Muscle of arm (tissue), 12 donors: Measurements from ENCODE around the gene ANO2. TPM values are rescaled to one million over a fixed set of nuclear protein-coding genes. Genes with fewer than 3 reads are reported as not detected.
"Not testable (repeated sequence)": the region's sequence is repeated elsewhere in the genome, so short reads cannot be mapped to it uniquely, and the experiment has no call there.

ENCODE experiments used
- DNase-seq: peaks from one replicate; pipeline ENCODE4 v3.0.0-alpha.2; 2013
- polyA plus RNA-seq, 12 donors: library from polyadenylated mRNA; unstranded; fragments of 120-200 nt; gene quantifications; one replicate each; pipeline ENCODE4 v1.2.1, GENCODE V29; 2013; ENCODE audit not compliant: insufficient read length in 12 of 12

The ANO2 gene
- polyA plus RNA-seq, 12 donors: 2.6 to 5.3 (median 4.5) TPM; not detected in 2

- DNase-seq: no peak
Measured at GRCh38 chr12:5548152-5548943, 396.7 kb downstream of the ANO2 start.

DNA sequence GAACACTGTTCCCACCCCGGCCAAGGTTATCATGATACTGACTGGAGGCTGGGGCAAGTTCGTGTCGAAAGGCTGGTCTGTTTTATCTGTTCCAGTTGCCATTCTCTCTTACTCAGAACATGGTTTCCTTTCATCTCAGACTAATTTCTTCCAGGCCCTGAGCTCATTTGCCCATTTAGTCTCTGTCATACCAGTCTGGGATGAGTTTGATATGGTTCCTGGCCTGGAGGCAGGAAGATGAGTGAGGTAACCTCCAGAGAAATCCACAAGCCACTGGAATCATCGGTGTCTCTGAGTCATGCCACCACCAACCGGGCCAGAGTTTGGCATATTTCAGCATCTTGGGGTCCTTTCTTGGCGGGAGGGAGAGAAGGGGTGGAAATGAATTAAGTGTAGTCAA is 398.4 kb downstream of the ANO2 start:
- no peak for DNase-seq

- DNase-seq: no peak
Measured at GRCh38 chr12:5537771-5538170, 407.3 kb downstream of the ANO2 start.

DNA sequence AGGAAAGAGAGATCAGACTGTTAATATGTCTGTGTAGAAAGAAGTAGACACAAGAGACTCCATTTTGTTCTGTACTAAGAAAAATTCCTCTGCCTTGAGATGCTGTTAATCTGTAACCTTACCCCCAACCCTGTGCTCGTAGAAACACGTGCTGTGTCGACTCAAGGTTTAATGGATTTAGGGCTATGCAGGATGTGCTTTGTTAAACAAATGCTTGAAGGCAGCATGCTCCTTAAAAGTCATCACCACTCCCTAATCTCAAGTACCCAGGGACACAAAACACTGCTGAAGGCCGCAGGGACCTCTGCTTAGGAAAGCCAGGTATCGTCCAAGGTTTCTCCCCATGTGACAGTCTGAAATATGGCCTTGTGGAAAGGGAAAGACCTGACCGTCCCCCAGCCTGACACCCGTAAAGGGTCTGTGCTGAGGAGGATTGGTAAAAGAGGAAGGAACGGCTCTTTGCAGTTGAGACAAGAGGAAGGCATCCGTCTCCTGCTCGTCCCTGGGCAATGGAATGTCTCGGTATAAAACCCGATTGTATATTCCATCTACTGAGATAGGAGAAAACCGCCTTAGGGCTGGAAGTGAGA is 407.9 kb downstream of the ANO2 start:
- DNase-seq: not testable (repeated sequence)

DNA sequence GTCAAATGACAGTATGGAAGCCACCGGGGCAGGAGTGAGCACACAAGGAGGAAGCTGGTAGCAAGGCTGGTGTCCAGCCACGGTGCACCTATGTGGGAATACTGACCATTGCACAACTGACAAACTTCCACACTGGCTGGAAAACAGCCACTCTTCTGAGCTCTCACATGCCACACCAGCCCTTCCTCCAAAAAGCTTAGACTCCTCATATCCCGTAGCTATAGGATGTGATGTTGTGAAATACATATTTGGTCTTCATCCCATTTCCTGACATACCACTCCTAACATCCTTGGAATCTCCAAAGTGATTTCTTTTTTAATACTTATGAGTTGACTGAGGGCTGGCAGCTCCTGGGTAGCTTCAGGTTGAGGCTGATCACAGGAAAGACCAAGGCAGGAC is 409.5 kb downstream of the ANO2 start:
- no peak for DNase-seq

DNA sequence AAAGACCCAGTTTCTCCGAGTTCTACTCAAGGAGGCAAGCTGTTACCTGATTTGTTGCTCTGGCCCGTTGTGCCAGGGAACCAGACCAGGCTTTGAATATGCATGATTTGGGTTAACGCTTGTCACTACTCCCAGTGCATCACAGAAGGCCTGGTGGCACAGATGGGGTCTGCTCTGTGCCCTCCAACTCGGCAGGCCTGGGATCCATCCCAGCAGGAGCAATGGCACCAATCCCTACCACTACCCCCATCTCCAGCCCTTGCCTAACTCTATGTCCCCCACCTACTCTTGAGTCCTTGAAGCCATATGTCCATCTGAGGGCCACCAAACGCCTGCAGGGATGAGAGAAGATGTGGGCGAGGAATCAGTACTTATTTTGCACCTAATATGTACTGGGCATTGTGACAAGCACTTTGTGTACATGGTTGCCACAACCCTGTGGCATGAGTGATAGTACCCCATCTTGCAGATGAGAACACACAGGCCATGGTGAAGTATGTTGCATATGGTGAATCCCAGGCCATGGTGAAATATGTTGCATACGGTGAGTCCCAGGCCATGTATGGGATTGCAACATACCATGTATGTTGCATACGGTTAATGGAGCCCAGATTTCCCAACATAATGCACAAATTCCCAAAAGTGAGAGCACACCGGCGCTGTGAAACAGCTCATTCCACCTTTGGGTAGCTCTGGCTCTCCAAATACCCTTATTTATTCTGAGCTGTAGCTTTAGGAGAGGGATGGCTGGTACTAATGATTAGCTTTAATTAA is 410.4 kb downstream of the ANO2 start:
- no peak for DNase-seq

- no peak for DNase-seq
Measured at GRCh38 chr12:5533368-5533767, 411.7 kb downstream of the ANO2 start.

DNA sequence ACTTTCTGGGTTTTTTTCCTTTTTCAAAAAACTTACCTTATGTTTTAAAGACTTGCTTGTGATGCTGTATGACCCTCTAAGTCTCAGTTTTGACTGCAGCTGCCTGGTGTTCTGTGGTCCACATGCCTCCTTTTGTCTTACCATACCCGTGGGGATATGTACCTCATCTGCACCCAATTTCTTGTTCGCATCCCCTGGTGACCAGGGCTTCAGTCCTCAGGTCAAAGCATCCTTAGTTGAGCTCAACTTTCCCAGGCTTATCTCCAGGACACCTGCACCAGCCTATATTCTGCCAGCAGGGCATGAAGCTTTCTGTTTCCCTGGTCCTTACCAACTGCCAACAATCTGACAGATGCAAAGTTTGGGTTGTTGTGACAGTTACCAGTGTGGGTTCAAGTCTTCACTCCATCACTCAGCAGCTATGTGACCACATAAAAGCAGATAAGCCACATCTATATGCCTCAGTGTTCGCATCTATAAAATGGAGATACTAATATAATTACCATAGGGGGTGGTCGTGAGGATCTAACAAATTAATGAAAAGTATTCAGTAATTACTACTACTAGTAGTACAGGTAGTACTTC is 419.2 kb downstream of the ANO2 start:
- DNase-seq: no peak

- DNase-seq: no peak
Measured at GRCh38 chr12:5524769-5525436, 420.2 kb downstream of the ANO2 start.

DNA sequence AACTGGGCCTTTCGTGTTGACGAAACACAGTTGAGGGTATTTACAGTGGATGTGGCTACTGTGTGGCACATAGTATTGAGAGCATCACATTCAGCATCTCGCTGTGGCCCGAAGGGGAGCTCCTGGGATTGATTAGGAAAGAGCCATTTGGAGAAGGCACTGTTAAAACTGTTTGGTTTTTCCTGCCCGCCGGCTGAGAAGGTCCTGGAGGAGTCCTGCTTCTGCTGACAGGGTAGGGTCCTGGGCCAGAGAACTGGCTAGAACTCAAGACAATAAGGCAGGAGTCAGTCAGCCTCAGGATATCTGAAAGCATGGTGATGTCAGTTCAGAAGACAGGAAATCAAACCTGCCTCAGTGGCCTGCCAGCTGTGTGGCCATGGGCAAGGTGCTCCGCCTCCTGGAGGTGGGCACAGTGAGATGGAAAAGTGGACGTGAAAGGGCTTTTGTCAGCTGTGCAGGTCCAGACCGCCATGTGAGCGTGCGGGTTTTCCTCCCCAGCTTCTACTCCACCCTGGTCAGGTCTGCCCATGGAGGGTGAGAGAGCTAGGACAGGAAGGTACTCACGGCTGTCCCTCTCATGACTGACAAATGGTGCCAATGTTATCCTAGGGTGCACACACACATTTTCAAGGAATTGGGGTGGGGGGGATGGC is 420.8 kb downstream of the ANO2 start:
- no peak for DNase-seq

DNA sequence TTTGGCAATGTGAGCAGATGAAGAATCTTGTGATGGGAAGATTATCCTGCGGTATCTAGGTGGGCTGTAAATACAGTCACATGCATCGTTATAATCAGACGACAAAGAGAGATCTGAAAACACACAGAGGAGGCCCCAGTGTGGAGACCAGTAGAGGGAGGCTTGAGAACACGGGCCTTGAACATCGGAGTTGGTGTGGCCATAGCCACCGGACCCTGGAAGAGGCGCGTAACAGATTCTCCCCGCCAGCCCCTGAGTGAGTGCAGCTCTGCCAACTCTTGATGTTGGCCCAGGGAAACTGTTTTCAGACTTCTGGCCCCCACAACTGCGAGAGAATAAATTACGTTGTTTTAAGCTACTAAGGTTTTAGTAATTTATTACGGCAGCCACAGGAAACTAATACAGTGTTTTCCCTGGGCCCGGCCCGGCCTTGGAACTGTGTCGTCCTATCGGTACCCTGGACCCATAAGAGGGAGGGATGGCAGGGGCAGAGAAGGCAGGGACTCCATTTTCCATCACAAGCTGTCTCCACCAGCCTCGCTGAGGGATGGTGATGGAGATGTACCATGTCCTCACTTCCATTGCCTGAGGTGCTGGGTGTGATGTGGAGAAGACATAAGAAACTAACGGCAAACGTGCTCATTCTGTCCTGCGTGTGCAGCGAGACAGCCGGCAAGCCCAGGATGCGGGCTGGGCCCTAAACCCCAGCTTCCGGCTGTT is 421.5 kb downstream of the ANO2 start:
- DNase-seq: no peak

GRCh38 chr12:5522432-5523335 is 422.4 kb downstream of the ANO2 start:
- DNase-seq: no peak

DNA sequence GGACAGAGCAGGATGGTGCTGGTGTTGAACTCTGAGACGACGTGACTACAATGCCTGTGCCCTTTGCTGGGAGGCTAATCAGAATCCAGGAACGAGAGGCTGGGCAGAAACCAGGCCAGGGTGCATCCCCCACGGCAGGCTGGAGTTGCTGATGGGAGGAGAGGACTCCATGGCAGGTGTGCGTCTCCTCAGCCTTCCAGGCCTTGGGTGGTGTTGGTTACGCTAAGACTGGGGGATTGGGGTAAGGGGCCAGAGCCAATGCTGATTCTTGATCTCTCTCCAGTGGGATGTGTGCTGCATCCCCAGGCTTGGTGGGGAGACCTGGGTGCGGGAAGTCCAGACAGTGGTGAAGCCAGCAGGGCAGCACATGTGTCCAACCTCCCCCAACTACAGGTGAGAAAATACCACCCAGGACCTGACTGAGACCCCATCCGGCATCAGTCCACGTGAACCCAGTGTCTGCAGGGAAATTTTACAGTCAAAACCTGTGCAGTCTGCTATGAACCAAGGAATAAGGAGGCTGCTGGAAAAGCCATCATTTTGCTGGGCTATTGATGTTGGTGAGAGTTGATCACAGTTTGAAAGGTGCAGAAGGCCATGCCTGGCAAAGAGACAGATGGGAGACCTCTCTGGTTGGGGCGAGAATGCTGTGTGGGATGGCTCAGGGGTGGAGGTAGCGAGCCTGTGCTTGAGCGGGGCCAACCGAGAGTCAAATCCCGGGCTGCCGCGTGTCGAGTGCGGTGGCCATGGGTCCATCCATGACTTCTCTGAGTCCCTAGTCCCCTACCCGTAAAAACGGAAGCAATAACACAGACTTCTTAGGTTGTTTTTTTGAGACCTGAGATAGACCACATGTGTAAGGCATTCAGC is 423.4 kb downstream of the ANO2 start:
- DNase-seq: no peak

- no peak for DNase-seq
Measured at GRCh38 chr12:5520831-5521230, 424.2 kb downstream of the ANO2 start.

DNA sequence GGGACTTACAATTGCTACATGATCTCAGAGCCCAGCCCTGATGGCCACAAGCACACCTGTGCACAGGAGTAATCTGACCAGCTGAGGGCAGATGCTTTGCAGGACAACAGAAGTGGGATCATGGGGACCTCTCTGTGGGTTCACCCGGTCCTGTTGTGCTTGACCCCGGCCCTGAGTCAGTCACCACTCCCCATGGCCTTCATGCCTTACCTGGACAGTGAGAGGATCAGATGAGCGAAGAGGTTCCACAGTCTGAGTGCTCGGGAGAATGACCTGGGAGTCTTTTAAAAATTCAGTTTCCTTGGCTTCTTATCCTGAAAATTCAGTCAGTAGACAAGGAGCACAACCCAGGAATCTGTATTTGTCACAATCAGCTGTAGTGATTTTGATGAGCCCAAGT is 425.0 kb downstream of the ANO2 start:
- DNase-seq: no peak

DNA sequence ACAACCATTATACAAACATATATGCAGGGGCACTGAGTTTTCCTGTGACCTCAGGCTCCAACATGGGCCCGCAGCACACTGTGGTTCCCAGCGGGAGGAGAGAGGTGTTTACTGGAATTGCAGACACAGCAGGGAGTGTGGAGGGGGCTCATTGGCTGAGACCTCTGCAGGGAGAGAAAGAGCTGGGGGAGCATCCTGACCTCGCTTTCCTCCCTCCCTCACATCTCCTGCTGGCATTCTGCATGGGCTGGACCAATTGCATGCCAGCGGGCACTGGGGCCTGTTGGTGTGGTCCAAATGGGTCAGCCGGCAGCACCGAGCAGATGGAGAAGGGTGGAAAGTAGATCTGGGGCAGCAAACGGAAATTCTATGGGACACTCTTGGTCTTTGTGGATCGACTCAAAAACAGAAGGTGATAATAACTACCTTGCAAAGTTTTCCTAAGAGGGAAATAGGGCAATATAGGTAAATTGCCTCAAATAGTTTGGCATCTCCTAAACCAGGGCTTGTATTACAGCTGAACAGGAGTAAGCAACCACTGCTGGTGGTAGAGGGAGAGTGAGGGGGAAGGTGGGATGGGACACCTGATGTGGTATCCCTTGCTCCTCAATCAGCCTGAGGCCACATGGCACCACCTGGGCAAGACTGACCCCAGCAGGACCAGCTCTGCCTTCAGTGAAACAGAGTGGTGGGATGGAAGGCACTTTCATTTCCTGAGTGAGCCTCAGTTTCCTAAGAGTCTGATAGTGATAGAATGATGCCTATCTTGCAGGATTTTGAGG is 426.3 kb downstream of the ANO2 start:
- DNase-seq: no peak

DNA sequence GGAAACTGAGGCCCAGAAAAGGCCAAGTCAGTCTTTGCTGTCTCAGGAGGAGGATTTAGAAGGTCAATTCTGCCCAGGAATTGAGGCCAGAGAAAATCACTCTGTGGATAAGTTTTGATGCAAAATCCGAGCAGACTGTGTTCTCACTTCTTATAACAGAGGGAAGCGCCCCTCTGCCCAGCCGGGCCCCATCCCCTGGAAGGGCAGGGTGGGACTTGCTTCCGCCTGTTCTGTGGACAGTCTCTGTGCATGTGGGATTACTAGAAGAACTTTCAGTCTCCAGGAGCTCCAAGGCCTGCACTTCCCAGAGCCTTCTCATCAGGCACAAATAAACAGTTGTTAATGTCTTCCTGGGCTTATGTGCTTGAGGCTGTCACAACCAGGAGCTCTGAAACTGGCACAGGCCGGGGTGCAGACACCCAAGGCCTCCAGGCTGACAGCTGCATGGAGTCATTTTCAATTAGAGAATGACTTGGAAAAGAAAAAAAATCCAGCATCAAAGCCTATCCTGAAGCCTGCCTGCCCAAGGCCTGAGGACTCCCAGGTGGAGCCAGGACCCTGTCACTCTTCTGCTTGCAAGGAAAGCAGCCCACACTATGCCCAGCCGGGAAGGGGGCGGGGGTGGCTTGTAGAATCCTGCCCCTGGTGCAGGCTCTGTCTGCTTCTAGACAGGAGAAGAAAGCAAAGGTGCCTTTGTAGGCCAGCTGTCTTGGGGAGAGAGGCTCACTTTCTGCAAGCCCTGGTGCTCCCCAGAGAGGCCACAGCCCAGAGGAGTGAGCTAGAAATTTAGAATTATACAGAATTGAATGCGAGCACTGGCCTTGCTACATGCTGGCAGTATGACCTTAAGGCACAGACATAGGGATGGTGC is 428.5 kb downstream of the ANO2 start:
- DNase-seq: no peak
